Measurements from ENCODE around the gene SERPINA4. TPM values are rescaled to one million over a fixed set of nuclear protein-coding genes. Genes with fewer than 3 reads are reported as not detected.

Gene SERPINA4
- total and polyA plus RNA-seq, 2 of the 8 experiments (the other 6 are each of a cell fraction or from before 2014, with no cell fraction given) = not detected

DNA sequence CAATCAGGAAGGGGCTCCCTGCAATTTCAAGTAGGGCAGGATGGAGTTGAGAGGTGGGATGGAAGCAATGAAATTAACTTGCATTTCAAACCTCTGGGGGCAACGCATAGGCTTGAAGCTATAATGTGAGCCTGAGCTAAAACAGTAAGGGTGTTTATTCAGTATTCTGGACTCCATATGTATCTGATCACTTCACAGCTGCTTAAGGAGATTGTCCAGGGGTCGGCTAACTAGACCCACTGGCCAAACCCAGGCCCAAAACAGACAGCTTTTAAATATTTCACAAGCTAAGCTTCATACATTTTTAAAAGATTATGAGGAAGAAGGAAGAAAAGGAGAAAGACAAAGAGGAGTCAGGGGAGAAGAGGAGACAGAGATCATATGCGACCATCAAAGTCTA lies 44.1 kb downstream of the SERPINA4 start:
- ChIA-PET CTCF (ENCODE audit: partially characterized antibody) (interaction anchor here (0.5 kb wide), 1 partner anchor 176 kb away, joined by 4 read pairs; no protein-coding TSS in a partner anchor), POLR2A (ENCODE audit: partially characterized antibody) (no interaction called here)
- Histone ChIP-seq H2AK5ac (ENCODE audit: low read depth, low read length) (no peak overlapping the region), H3K4me1 (replicated peaks in 1 of 4; ENCODE audit: control insufficient read depth in 3 of 4, insufficient read depth in 4 of 4, low read length in 3 of 4) (no peaks in the 10 kb centered on the region), H4K20me1 (replicated peaks in 1 of 2; ENCODE audit: control insufficient read depth in 1 of 2, insufficient read depth in 2 of 2, low read length in 2 of 2) (no peaks in the 10 kb centered on the region), H2BK20ac (ENCODE audit: low read length) (no peak overlapping the region), H2AFZ (ENCODE audit: low read length) (no peak overlapping the region), H3K23me2 (ENCODE audit: low read depth, low read length) (no peaks in the 10 kb centered on the region; the same call in 1 of the 2 replicates), H2BK120ac (replicated peaks; ENCODE audit: low read depth, low read length) (no peak overlapping the region), H2BK12ac (ENCODE audit: low read depth, low read length) (no peak overlapping the region), H4K8ac (ENCODE audit: extremely low read depth, insufficient read depth, low read length) (no peak overlapping the region), H4K91ac (replicated peaks; ENCODE audit: insufficient read length, low read length) (no peak overlapping the region), H3K18ac (ENCODE audit: extremely low read depth, low read length) (no peak overlapping the region), H3K4me2 (ENCODE audit: insufficient read depth in 1 of 2, low read depth in 2 of 2, low read length in 2 of 2) (no peak overlapping the region), H3K79me1 (ENCODE audit: low read depth, low read length) (no peaks in the 10 kb centered on the region), H3K9ac (replicated peaks in 1 of 4; ENCODE audit: extremely low read depth in 1 of 4, low read depth in 3 of 4, low read length in 3 of 4) (no peak overlapping the region), H3K23ac (ENCODE audit: insufficient read length) (no peak overlapping the region), H2BK15ac (ENCODE audit: low read length) (no peak overlapping the region), H3K36me3 (ENCODE audit: control insufficient read depth in 2 of 4, insufficient read depth in 4 of 4, low read length in 3 of 4) (no peaks in the 10 kb centered on the region), H3K79me2 (ENCODE audit: control insufficient read depth in 1 of 2, insufficient read depth in 2 of 2, low read length in 2 of 2) (no peaks in the 10 kb centered on the region), H3K27ac (ENCODE audit: low read depth, low read length) (no peak overlapping the region), H3K14ac (ENCODE audit: insufficient read length) (no peak overlapping the region), H3K56ac (replicated peaks; ENCODE audit: insufficient read length, low read depth, low read length) (no peak overlapping the region), H3K4me3 (ENCODE audit: extremely low read depth in 1 of 4, insufficient read depth in 2 of 4, low read depth in 3 of 4, low read length in 4 of 4) (no peak overlapping the region), H3K9me3 (ENCODE audit: insufficient read depth in 2 of 2, low read depth in 1 of 2, low read length in 1 of 2) (no peaks in the 10 kb centered on the region), H4K5ac (ENCODE audit: insufficient read length, low read depth, low read length) (no peak overlapping the region), H3K27me3 (replicated peaks in 1 of 4; ENCODE audit: control insufficient read depth in 3 of 4, extremely low read depth in 1 of 4, insufficient read depth in 3 of 4, low read length in 3 of 4) (no peaks in the 10 kb centered on the region), H2BK5ac (ENCODE audit: low read depth, low read length) (no peak overlapping the region), H3K4ac (replicated peaks; ENCODE audit: insufficient read length, low read depth, low read length) (no peak overlapping the region)
- 96% methylated on average over 3 of the region's 3 CpGs; no CpG with 5 or more reads in 1 of the 2 experiments for WGBS, 2 experiments (ENCODE audit: extremely low coverage in 1 of 2, insufficient coverage in 1 of 2, insufficient read length in 1 of 2, insufficient replicate concordance in 2 of 2, low coverage in 1 of 2, low lambda C conversion rate in 2 of 2, missing lambda C conversion rate in 1 of 2)
- FAIRE-seq (no peak), DNase-seq (ENCODE audit: low read depth in 1 of 2, low spot score in 2 of 2) (no peak)
- TF ChIP-seq, protein P1, sequence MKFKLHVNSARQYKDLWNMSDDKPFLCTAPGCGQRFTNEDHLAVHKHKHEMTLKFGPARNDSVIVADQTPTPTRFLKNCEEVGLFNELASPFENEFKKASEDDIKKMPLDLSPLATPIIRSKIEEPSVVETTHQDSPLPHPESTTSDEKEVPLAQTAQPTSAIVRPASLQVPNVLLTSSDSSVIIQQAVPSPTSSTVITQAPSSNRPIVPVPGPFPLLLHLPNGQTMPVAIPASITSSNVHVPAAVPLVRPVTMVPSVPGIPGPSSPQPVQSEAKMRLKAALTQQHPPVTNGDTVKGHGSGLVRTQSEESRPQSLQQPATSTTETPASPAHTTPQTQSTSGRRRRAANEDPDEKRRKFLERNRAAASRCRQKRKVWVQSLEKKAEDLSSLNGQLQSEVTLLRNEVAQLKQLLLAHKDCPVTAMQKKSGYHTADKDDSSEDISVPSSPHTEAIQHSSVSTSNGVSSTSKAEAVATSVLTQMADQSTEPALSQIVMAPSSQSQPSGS (IDR thresholded peaks at IDR 0.05; ENCODE audit: low read length) = no peak
- TF ChIP-seq CBX8 (IDR thresholded peaks at IDR 0.05; ENCODE audit: borderline replicate concordance, low read depth, low read length) = no peak
- no peak for TF ChIP-seq ZNF274 (IDR thresholded peaks at IDR 0.05; ENCODE audit: borderline replicate concordance, extremely low read depth, low read length)
- TF ChIP-seq SUZ12 (IDR thresholded peaks at IDR 0.05; ENCODE audit: low read length) = no peak
- no peak for TF ChIP-seq POLR2AphosphoS5 (IDR thresholded peaks at IDR 0.05; ENCODE audit: low read depth, low read length)
- TF ChIP-seq SP2 (IDR thresholded peaks at IDR 0.05; ENCODE audit: low read length) = no peak
- no peak for TF ChIP-seq RAD21 (IDR thresholded peaks at IDR 0.05 in 1 of 2, conservative IDR thresholded peaks at IDR 0.05 in 1 of 2; ENCODE audit: low read depth in 2 of 2, low read length in 2 of 2)
- no peak for TF ChIP-seq YY1 (IDR thresholded peaks at IDR 0.05; ENCODE audit: low read depth, low read length)
- TF ChIP-seq, protein P2, sequence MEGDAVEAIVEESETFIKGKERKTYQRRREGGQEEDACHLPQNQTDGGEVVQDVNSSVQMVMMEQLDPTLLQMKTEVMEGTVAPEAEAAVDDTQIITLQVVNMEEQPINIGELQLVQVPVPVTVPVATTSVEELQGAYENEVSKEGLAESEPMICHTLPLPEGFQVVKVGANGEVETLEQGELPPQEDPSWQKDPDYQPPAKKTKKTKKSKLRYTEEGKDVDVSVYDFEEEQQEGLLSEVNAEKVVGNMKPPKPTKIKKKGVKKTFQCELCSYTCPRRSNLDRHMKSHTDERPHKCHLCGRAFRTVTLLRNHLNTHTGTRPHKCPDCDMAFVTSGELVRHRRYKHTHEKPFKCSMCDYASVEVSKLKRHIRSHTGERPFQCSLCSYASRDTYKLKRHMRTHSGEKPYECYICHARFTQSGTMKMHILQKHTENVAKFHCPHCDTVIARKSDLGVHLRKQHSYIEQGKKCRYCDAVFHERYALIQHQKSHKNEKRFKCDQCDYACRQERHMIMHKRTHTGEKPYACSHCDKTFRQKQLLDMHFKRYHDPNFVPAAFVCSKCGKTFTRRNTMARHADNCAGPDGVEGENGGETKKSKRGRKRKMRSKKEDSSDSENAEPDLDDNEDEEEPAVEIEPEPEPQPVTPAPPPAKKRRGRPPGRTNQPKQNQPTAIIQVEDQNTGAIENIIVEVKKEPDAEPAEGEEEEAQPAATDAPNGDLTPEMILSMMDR (IDR thresholded peaks at IDR 0.05; ENCODE audit: control extremely low read depth in 1 of 3, insufficient read depth in 1 of 3, low read depth in 1 of 3, low read length in 3 of 3) = no peak
- no peak for TF ChIP-seq CTBP2 (IDR thresholded peaks at IDR 0.05; ENCODE audit: borderline replicate concordance, insufficient read depth, insufficient read length, low read length)

All from H1 (cell line).